HEK293 (cell line): ENCODE results near the gene B4GALNT3.

Source experiments
- BCL6B ChIP-seq: fragments of 450-650 bp; formaldehyde crosslinking; IDR thresholded peaks from 2 replicates; pipeline ENCODE4 v1.5.1; 2017; ENCODE audit warnings: missing biosample characterization, missing genetic modification characterization
- GFI1B ChIP-seq: fragments of 450-650 bp; formaldehyde crosslinking; IDR thresholded peaks from 2 replicates; pipeline ENCODE4 v1.5.1; 2016; ENCODE audit warnings: missing biosample characterization, missing genetic modification characterization
- GLI2 ChIP-seq: fragments of 450-650 bp; formaldehyde crosslinking; IDR thresholded peaks from 2 replicates; pipeline ENCODE4; 2017; ENCODE audit warnings: missing biosample characterization, missing genetic modification characterization, low read depth, borderline replicate concordance
- HOXC10 ChIP-seq: sonication (generic); formaldehyde crosslinking; IDR thresholded peaks from 2 replicates; pipeline ENCODE4 v1.8.1; 2023; ENCODE audit warnings: mild to moderate bottlenecking, missing genetic modification reagents
- OSR2 ChIP-seq: fragments of 450-650 bp; formaldehyde crosslinking; IDR thresholded peaks from 2 replicates; pipeline ENCODE4 v1.5.1; 2016; ENCODE audit warnings: missing biosample characterization, missing genetic modification characterization
- PATZ1 ChIP-seq: fragments of 450-650 bp; formaldehyde crosslinking; IDR thresholded peaks from 2 replicates; pipeline ENCODE4 v1.5.1; 2016; ENCODE audit warnings: missing biosample characterization, missing genetic modification characterization
- PRDM1 ChIP-seq: fragments of 450-650 bp; formaldehyde crosslinking; IDR thresholded peaks from 2 replicates; pipeline ENCODE4; 2016; ENCODE audit warnings: missing biosample characterization, missing genetic modification characterization
- RBAK ChIP-seq: fragments of 450-650 bp; formaldehyde crosslinking; IDR thresholded peaks from 2 replicates; pipeline ENCODE4 v1.5.1; 2016; ENCODE audit warnings: missing biosample characterization, missing genetic modification characterization
- ZBTB6 ChIP-seq: fragments of 450-650 bp; formaldehyde crosslinking; IDR thresholded peaks from 2 replicates; pipeline ENCODE4 v1.5.1; 2017; ENCODE audit warnings: missing biosample characterization, missing genetic modification characterization
- ZBTB8A ChIP-seq: fragments of 450-650 bp; formaldehyde crosslinking; IDR thresholded peaks from 2 replicates; pipeline ENCODE4 v1.5.1; 2016; ENCODE audit warnings: missing biosample characterization, missing genetic modification characterization
- ZFHX2 ChIP-seq: fragments of 450-650 bp; formaldehyde crosslinking; conservative IDR thresholded peaks from 2 replicates; pipeline ENCODE4 v1.5.1; 2016; ENCODE audit warnings: missing biosample characterization, missing genetic modification characterization
- ZFP3 ChIP-seq: fragments of 450-650 bp; formaldehyde crosslinking; IDR thresholded peaks from 2 replicates; pipeline ENCODE4 v1.5.1; 2016; ENCODE audit warnings: low read depth, missing biosample characterization, missing genetic modification characterization
- ZFP41 ChIP-seq: fragments of 450-650 bp; formaldehyde crosslinking; IDR thresholded peaks from 2 replicates; pipeline ENCODE4 v1.5.1; 2016; ENCODE audit warnings: missing biosample characterization, missing genetic modification characterization, borderline replicate concordance
- ZNF184 ChIP-seq: fragments of 450-650 bp; IDR thresholded peaks from 2 replicates; pipeline ENCODE4 v1.5.1; 2018; ENCODE audit warnings: missing biosample characterization, mild to moderate bottlenecking, missing genetic modification characterization
- ZNF19 ChIP-seq: fragments of 450-650 bp; formaldehyde crosslinking; IDR thresholded peaks from 2 replicates; pipeline ENCODE4; 2016; ENCODE audit warnings: missing biosample characterization, missing genetic modification characterization, low read depth
- ZNF2 ChIP-seq: fragments of 450-650 bp; formaldehyde crosslinking; IDR thresholded peaks from 2 replicates; pipeline ENCODE4 v1.5.1; 2016; ENCODE audit warnings: missing biosample characterization, missing genetic modification characterization
- ZNF324 ChIP-seq: fragments of 450-650 bp; formaldehyde crosslinking; IDR thresholded peaks from 2 replicates; pipeline ENCODE4 v1.5.1; 2016; ENCODE audit warnings: missing biosample characterization, missing genetic modification characterization
- ZNF391 ChIP-seq: fragments of 450-650 bp; formaldehyde crosslinking; IDR thresholded peaks from 2 replicates; pipeline ENCODE4 v1.5.1; 2016; ENCODE audit warnings: low read depth, missing biosample characterization, missing genetic modification characterization, borderline replicate concordance
- ZNF423 ChIP-seq: fragments of 450-650 bp; formaldehyde crosslinking; IDR thresholded peaks from 2 replicates; pipeline ENCODE4 v1.5.1; 2016; ENCODE audit warnings: missing biosample characterization, missing genetic modification characterization
- ZNF529 ChIP-seq: fragments of 450-650 bp; formaldehyde crosslinking; IDR thresholded peaks from 2 replicates; pipeline ENCODE4 v1.5.1; 2017; ENCODE audit warnings: missing genetic modification characterization, missing biosample characterization; ENCODE audit not compliant: insufficient replicate concordance
- ZNF560 ChIP-seq: fragments of 450-650 bp; formaldehyde crosslinking; IDR thresholded peaks from 2 replicates; pipeline ENCODE4 v1.5.1; 2017; ENCODE audit warnings: missing biosample characterization, missing genetic modification characterization, borderline replicate concordance
- ZNF561 ChIP-seq: fragments of 450-650 bp; IDR thresholded peaks from 2 replicates; pipeline ENCODE4 v1.5.1; 2018; ENCODE audit warnings: missing biosample characterization, missing genetic modification characterization, borderline replicate concordance
- ZNF639 ChIP-seq: fragments of 450-650 bp; formaldehyde crosslinking; IDR thresholded peaks from 2 replicates; pipeline ENCODE4 v1.5.1; 2016; ENCODE audit warnings: missing biosample characterization, missing genetic modification characterization
- ZSCAN16 ChIP-seq: fragments of 450-650 bp; formaldehyde crosslinking; IDR thresholded peaks from 2 replicates; pipeline ENCODE4 v1.5.1; 2016; ENCODE audit warnings: missing biosample characterization, missing genetic modification characterization
- TF ChIP-seq, protein P1 (sequence below): fragments of 450-650 bp; formaldehyde crosslinking; IDR thresholded peaks from 2 replicates; pipeline ENCODE4 v1.5.1; 2016; ENCODE audit warnings: missing biosample characterization, missing genetic modification characterization
- TF ChIP-seq, protein P2 (sequence below): fragments of 450-650 bp; formaldehyde crosslinking; IDR thresholded peaks from 2 replicates; pipeline ENCODE4 v1.5.1; 2017; ENCODE audit warnings: missing biosample characterization, missing genetic modification characterization
- TF ChIP-seq, protein P3 (sequence below): fragments of 450-650 bp; formaldehyde crosslinking; IDR thresholded peaks from 2 replicates; pipeline ENCODE4 v1.5.1; 2016; ENCODE audit warnings: missing biosample characterization, missing genetic modification characterization

B4GALNT3 gene

DNA sequence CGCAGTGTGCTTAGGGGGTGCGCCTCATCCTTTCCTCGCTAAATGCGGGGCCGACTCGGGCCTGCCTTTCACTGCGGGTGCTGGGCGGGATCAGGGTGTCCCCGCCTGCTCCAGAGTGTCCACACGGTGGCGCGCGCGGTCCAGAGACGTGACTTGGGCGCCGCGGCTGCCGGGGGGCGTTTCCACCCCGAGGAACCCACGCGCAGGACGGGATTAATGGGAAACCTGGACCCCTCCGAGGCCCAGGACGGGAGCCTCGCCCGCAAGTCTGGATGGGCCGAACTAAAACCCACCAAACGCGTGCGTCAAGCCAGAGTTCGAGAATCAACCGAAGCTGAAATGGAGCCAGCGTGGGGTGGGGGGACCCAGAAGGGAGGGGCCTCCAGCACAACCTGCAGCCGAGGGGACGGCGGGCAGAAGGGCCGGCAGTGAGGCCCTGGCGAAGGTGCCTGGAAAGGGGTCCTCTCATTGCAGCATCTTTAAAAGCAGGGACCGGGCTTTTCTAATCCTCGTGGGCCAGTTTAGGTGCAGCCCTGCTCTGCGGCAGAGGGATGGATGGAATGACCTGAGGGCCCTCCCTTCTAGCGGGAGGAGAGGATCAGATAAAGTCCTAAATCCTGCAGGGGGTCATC, 110.2 kb downstream of the B4GALNT3 start (continued):
- TF ChIP-seq PATZ1 (peak; percentile 96), ZNF423 (no peak), ZNF529 (tag by site-specific recombination) (no peak), BCL6B (no peak), ZFP3 (tag by site-specific recombination) (no peak), ZSCAN16 (tag by site-specific recombination) (no peak), RBAK (tag by site-specific recombination) (no peak), ZNF324 (tag by site-specific recombination) (peak; percentile 79), ZNF184 (tag by site-specific recombination) (0 out of 2 replicates have a peak, but pooled peaks have one; percentile 3), ZBTB6 (tag by site-specific recombination) (no peak), ZBTB8A (tag by site-specific recombination) (peak; percentile 66), ZNF639 (tag by site-specific recombination) (peak; percentile 34; the same call in 1 of the 2 replicates), ZFHX2 (tag by site-specific recombination) (peak; percentile 81), OSR2 (tag by site-specific recombination) (no peak), GFI1B (tag by site-specific recombination) (no peak), ZNF561 (tag by site-specific recombination) (peak; percentile 69), PRDM1 (peak; percentile 79), ZNF2 (tag by site-specific recombination) (peak; percentile 90), ZNF19 (tag by site-specific recombination) (no peak), GLI2 (tag by site-specific recombination) (no peak), ZNF391 (tag by site-specific recombination) (peak; percentile 60; the same call in 1 of the 2 replicates), ZNF560 (tag by site-specific recombination) (no peak), HOXC10 (CRISPR knock-in tag) (no peak), ZFP41 (tag by site-specific recombination) (no peak)
- TF ChIP-seq, protein P1, sequence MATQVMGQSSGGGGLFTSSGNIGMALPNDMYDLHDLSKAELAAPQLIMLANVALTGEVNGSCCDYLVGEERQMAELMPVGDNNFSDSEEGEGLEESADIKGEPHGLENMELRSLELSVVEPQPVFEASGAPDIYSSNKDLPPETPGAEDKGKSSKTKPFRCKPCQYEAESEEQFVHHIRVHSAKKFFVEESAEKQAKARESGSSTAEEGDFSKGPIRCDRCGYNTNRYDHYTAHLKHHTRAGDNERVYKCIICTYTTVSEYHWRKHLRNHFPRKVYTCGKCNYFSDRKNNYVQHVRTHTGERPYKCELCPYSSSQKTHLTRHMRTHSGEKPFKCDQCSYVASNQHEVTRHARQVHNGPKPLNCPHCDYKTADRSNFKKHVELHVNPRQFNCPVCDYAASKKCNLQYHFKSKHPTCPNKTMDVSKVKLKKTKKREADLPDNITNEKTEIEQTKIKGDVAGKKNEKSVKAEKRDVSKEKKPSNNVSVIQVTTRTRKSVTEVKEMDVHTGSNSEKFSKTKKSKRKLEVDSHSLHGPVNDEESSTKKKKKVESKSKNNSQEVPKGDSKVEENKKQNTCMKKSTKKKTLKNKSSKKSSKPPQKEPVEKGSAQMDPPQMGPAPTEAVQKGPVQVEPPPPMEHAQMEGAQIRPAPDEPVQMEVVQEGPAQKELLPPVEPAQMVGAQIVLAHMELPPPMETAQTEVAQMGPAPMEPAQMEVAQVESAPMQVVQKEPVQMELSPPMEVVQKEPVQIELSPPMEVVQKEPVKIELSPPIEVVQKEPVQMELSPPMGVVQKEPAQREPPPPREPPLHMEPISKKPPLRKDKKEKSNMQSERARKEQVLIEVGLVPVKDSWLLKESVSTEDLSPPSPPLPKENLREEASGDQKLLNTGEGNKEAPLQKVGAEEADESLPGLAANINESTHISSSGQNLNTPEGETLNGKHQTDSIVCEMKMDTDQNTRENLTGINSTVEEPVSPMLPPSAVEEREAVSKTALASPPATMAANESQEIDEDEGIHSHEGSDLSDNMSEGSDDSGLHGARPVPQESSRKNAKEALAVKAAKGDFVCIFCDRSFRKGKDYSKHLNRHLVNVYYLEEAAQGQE (tag by site-specific recombination): 0 out of 2 replicates have a peak, but pooled peaks have one; percentile 35
- TF ChIP-seq, protein P2, sequence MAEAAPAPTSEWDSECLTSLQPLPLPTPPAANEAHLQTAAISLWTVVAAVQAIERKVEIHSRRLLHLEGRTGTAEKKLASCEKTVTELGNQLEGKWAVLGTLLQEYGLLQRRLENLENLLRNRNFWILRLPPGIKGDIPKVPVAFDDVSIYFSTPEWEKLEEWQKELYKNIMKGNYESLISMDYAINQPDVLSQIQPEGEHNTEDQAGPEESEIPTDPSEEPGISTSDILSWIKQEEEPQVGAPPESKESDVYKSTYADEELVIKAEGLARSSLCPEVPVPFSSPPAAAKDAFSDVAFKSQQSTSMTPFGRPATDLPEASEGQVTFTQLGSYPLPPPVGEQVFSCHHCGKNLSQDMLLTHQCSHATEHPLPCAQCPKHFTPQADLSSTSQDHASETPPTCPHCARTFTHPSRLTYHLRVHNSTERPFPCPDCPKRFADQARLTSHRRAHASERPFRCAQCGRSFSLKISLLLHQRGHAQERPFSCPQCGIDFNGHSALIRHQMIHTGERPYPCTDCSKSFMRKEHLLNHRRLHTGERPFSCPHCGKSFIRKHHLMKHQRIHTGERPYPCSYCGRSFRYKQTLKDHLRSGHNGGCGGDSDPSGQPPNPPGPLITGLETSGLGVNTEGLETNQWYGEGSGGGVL: peak; percentile 50; the same call in 1 of the 2 replicates
- TF ChIP-seq, protein P3, sequence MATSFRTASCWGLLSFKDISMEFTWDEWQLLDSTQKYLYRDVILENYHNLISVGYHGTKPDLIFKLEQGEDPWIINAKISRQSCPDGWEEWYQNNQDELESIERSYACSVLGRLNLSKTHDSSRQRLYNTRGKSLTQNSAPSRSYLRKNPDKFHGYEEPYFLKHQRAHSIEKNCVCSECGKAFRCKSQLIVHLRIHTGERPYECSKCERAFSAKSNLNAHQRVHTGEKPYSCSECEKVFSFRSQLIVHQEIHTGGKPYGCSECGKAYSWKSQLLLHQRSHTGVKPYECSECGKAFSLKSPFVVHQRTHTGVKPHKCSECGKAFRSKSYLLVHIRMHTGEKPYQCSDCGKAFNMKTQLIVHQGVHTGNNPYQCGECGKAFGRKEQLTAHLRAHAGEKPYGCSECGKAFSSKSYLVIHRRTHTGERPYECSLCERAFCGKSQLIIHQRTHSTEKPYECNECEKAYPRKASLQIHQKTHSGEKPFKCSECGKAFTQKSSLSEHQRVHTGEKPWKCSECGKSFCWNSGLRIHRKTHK: no peak
